ENCODE data around the gene SDCCAG8. TPM values are rescaled to one million over a fixed set of nuclear protein-coding genes. Genes with fewer than 3 reads are reported as not detected.

SDCCAG8 gene
- polyA plus RNA-seq, 4 donors = 32.5 to 47.3 (median 44.0) TPM

- no peak for DNase-seq (ENCODE audit: low read depth in 4 of 4, low spot score in 2 of 4)
These were observed 160.0 kb downstream of the SDCCAG8 start for GRCh38 chr1:243415663-243416408.

- DNase-seq (ENCODE audit: low read depth in 4 of 4, low spot score in 2 of 4) = no peak
These were observed 160.7 kb downstream of the SDCCAG8 start for GRCh38 chr1:243416495-243416894.

- no peak for DNase-seq (ENCODE audit: low read depth in 4 of 4, low spot score in 2 of 4)
These were observed 164.4 kb downstream of the SDCCAG8 start for GRCh38 chr1:243420016-243420945.

GRCh38 chr1:243420946-243421685 lies 165.3 kb downstream of the SDCCAG8 start:
- no peak for DNase-seq (ENCODE audit: low read depth in 4 of 4, low spot score in 2 of 4)

GRCh38 chr1:243421784-243422183 lies 165.9 kb downstream of the SDCCAG8 start:
- no peak for DNase-seq (ENCODE audit: low read depth in 4 of 4, low spot score in 2 of 4)

- no peak for DNase-seq (ENCODE audit: low read depth in 4 of 4, low spot score in 2 of 4)
These were observed 166.5 kb downstream of the SDCCAG8 start for GRCh38 chr1:243422362-243422761.

GRCh38 chr1:243428084-243428483 lies 172.2 kb downstream of the SDCCAG8 start:
- DNase-seq (ENCODE audit: low read depth in 4 of 4, low spot score in 2 of 4) = no peak

- DNase-seq (ENCODE audit: low read depth in 4 of 4, low spot score in 2 of 4) = no peak
These were observed 172.9 kb downstream of the SDCCAG8 start for GRCh38 chr1:243428617-243429342.

GRCh38 chr1:243431591-243431990 lies 175.8 kb downstream of the SDCCAG8 start:
- no peak for DNase-seq (ENCODE audit: low read depth in 4 of 4, low spot score in 2 of 4)

GRCh38 chr1:243432136-243432535 lies 176.3 kb downstream of the SDCCAG8 start:
- no peak for DNase-seq (ENCODE audit: low read depth in 4 of 4, low spot score in 2 of 4)

- DNase-seq (ENCODE audit: low read depth in 4 of 4, low spot score in 2 of 4) = no peak
These were observed 178.0 kb downstream of the SDCCAG8 start for GRCh38 chr1:243433737-243434370.

GRCh38 chr1:243434594-243434993 lies 178.8 kb downstream of the SDCCAG8 start:
- no peak for DNase-seq (ENCODE audit: low read depth in 4 of 4, low spot score in 2 of 4)

GRCh38 chr1:243435836-243436235 lies 180.0 kb downstream of the SDCCAG8 start:
- no peak for DNase-seq (ENCODE audit: low read depth in 4 of 4, low spot score in 2 of 4)

- DNase-seq (ENCODE audit: low read depth in 4 of 4, low spot score in 2 of 4) = no peak
These were observed 182.3 kb downstream of the SDCCAG8 start for GRCh38 chr1:243438146-243438545.

- no peak for DNase-seq (ENCODE audit: low read depth in 4 of 4, low spot score in 2 of 4)
These were observed 183.0 kb downstream of the SDCCAG8 start for GRCh38 chr1:243438815-243439214.

- DNase-seq (ENCODE audit: low read depth in 4 of 4, low spot score in 2 of 4) = no peak
These were observed 184.6 kb downstream of the SDCCAG8 start for GRCh38 chr1:243440406-243440805.

GRCh38 chr1:243441601-243442000 lies 185.8 kb downstream of the SDCCAG8 start:
- no peak for DNase-seq (ENCODE audit: low read depth in 4 of 4, low spot score in 2 of 4)

GRCh38 chr1:243443557-243443956 lies 187.7 kb downstream of the SDCCAG8 start:
- no peak for DNase-seq (ENCODE audit: low read depth in 4 of 4, low spot score in 2 of 4)

GRCh38 chr1:243447347-243447746 lies 191.5 kb downstream of the SDCCAG8 start:
- no peak for DNase-seq (ENCODE audit: low read depth in 4 of 4, low spot score in 2 of 4)

GRCh38 chr1:243447844-243448243 lies 192.0 kb downstream of the SDCCAG8 start:
- DNase-seq (ENCODE audit: low read depth in 4 of 4, low spot score in 2 of 4) = no peak

Data from left renal cortex interstitium (tissue), 4 donors.